NCI-H2171 (cell line): ENCODE data around the gene LAMA4.
A peak's percentile ranks its signal among the peaks of the same experiment; 100 is the strongest.

ENCODE experiments used
- DNase-seq: peaks from one replicate; lab custom pipeline; 2025; lab: John Stamatoyannopoulos, UW

The LAMA4 gene

DNA sequence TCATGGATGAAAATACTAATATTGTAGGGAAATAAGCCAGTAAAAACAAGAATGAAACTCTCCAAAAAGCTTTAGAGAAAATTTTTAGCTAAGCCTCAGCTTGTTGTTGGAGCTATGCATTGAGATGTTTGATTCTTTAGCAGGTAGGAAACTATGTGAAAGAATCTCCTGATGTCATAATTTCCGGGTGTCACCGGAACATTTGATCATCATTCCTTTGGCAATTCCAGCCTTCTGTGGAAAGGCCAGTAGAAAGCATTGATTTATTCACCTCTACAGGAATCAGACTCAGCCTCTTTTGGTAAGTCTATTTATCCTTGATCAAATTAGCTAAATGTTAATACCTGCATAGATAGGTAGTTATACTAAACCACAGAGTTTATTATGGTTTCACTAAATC, 157.5 kb downstream of the LAMA4 start:
- no peak for DNase-seq

DNA sequence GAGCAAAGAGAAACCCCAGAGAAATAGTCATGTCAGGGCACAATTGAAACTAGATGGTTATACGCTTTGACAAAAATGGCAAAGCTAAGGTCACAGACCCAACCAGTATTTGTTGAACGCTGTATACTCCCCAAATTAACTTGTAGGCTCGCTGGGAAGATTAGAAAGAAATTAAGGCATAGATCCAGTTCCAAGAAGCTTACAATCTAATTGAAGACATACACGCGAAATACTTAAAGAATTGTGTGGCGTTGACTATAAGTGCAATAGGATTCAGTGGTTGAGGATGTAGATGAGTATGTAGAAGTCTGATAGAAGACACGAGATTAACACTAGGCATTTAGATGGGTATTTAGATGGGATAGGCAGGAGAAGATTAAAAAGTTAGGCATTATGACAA, 166.5 kb downstream of the LAMA4 start:
- DNase-seq, result no peak

- peak; percentile 96 for DNase-seq
These were observed 167.0 kb downstream of the LAMA4 start, which contains the start of the genes FAM229B and TUBE1 for GRCh38 chr6:112087136-112087911. FAM229B (plus strand) TSS chr6:112087591; CDS start chr6:112099284, 11,693 bp downstream. TUBE1 (minus strand) TSS chr6:112087482; CDS start chr6:112087434, 48 bp downstream.

- peak; percentile 22 for DNase-seq
These were observed 167.6 kb downstream of the LAMA4 start for GRCh38 chr6:112086744-112087135.

DNA sequence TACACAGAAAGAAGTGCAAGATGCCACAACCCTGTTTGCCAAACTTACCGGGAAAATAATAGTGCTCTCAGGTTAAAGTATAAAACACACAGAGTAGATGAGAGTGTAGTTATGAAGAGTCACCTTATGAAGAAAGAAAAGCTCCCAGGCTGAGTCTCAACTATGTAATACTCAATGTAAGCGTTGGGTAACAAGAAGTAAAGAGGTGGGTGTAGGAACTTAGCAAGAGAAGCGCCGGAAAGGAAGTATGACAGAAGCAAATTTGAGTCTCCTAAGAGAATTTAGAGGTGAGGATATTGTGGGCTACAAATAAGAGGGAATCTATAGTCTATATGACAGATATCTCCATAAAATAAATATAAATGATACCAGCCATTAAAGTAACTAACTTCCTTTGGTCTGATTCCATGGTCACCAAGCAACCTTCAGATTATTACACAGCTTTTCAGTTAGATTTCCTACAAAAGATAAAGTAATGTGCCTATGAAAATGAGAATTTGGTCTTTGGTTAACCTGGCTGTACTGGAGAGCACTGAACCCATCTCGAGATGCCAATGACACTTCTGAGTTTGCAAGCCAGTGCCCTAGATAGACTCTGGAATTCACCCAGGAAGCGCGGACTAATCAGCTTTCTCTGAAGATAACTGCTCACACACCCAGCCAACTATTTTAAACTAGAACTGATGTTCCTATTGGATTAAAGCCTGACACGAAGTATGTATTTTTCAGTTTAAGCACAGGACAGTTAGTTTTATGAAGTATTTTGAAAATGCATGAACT, 168.9 kb downstream of the LAMA4 start:
- DNase-seq, result no peak

- DNase-seq, result no peak
These were observed 172.8 kb downstream of the LAMA4 start for GRCh38 chr6:112081569-112081968.

GRCh38 chr6:112066606-112067005, 187.8 kb downstream of the LAMA4 start:
- DNase-seq, result no peak

GRCh38 chr6:112065426-112065986, 188.9 kb downstream of the LAMA4 start:
- DNase-seq, result no peak

DNA sequence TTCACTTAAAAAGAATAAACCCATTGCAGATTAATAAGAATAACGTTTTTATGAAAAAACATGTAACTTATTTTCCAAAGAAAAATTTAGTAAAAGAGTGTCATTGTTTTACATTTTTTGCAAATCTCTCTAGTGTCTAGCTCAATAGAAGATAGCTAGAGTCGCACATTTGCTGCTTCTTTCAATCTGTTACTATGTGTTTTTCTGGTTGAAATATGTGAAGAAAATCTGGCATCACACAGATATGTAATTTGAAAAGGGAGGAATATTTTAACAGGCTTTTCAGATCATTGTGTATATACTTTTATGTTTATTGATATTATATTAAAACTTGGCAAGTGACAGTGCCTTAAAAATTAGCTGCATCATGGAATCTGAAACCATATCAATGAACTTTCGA, 191.4 kb downstream of the LAMA4 start:
- DNase-seq, result no peak

- DNase-seq, result no peak
These were observed 192.8 kb downstream of the LAMA4 start for GRCh38 chr6:112061605-112062004.
